Lower leg skin (tissue), 4 donors: ENCODE data around the gene SYT15B. TPM values are rescaled to one million over a fixed set of nuclear protein-coding genes. Genes with fewer than 3 reads are reported as not detected.
"Not testable (repeated sequence)": the region's sequence is repeated elsewhere in the genome, so short reads cannot be mapped to it uniquely, and the experiment has no call there.

ENCODE experiments used
- DNase-seq, 2 donors: peaks; one replicate each; pipeline ENCODE4 v3.0.0-alpha.2; 2019; ENCODE audit warnings: low spot score in 2 of 2
- H3K4me3 ChIP-seq: fragments of 200-600 bp; sonication (generic); 2 replicates; pipeline ENCODE4 v1.5.1; 2017; ENCODE audit warnings: mild to moderate bottlenecking, low read depth; ENCODE audit not compliant: poor library complexity, severe bottlenecking
- WGBS, 2 donors: methylation state at CpG; one replicate each; pipeline ENCODE4 v1.1.5; 2018; 5-methylcytosine and 5-hydroxymethylcytosine counted together
- intact Hi-C: fragments of 100-400 bp; cut with DNase I; formaldehyde crosslinking; loops from one replicate; pipeline ENCODE4 v1.15.0; 2023; ENCODE audit warnings: low total_unique reads
- total RNA-seq, 4 donors: library from RNA; depleted of rRNA; stranded (reverse); fragments of >200 nt; gene quantifications; one replicate each; pipeline ENCODE4 v1.1.0, GENCODE V29; 2016

SYT15B gene
- total RNA-seq, result 1 to 10 TPM; 1.3 to 3.0 (median 2.1) TPM

DNA sequence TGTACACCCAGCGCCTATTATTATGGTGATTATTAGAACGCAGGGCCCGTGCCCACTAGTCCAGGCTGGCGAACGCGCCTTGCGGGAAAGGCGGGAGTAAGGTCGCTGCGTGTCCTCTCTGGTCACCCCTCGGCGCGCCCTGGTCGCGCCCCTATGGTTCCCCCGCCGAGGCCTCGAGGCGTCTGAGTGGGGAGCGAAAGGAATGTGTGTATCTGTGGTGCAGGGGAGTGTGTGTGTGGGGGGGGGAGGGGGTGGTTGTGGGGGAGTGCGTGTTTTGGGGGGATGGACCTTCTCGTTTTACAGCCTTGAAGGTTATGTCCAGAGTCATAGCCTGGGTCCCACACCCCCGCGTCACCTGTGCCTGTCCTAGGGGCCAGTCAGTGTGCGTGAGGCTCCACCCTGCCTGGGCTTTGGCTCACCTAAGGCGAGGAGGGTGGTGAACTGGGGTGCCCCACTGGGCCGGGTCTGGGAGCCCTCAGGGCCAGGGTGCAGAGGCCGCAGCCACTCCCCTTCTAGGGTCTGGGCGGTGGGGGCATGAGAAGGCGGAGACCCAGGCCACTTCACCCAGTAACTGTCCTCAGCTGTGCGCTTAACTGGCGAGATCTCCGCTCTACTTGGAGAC, at the start of gene SYT15B:
Gene SYT15B (minus strand): TSS at position 39 of the 622 bp plus-strand sequence. CDS start 952 bp downstream, outside the sequence.
- DNase-seq, intact Hi-C loops, H3K4me3 ChIP-seq: not testable (repeated sequence)
- WGBS, 2 donors, result 66 to 73% methylated on average over 3 to 4 of the region's 33 CpGs

DNA sequence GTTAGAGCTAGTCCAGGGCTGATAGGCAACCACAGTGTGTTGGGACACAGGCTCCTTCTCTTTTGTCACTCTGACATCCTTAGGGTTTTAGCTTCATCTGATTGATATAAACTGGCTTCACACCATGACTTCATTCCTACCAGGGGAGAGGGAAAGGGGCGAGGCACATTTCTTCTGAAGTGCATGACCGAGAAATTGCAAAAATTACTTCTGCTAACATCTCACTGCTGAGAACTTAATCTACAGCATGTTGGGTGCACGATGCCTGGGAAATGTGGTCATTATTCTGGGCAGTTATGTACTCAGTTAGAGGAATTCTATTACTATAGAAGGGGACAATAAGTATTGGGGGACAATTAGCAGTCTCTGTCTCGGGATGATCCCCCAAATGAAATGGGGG, 16.2 kb upstream of the SYT15B start:
- WGBS, 2 donors, result 56% methylated on average over 3 of the region's 4 CpGs; no CpG with 5 or more reads in 1 of the 2 donors
- intact Hi-C loops, H3K4me3 ChIP-seq, DNase-seq: not testable (repeated sequence)

DNA sequence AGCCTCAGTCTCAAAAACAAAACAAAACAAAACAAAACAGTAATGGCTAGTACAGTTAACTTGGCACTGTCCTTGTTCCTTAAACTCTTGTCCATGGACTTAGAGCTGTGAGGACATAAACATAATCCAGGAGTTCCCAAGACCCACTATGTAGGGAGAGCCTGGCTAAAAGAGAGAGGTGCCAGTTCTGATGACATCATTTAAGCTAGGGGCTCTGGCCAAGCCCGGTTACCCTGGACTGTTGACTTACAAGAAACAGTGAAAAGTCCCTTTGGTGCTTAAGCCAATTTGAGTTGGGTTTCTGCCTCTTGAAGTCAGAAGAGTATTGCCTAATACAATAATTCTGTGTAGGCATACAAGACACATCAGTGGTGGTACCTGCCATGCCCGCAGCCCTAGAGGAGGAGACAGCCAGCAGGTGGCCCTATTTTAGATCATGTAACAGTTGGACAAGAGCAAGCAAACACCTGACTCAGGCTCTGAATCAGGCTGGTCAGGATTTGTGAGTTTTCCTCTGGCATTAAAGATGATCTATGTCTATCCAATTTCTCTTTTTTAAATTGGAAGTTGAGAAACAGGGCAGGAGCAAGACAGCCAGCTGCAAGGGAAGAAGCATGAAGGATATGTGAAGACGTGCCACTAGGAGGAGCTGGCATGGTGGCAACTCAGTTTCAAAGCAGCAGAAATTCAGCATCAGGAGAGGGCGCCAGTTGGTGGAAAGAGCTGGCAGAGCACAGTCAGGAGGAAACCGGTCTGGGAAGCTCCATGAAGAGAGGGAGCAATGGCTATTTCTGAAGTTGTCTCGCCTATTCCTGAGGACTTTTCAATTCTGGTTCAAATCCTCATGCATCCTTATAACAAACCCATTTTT, 12.2 kb upstream of the SYT15B start:
- H3K4me3 ChIP-seq, intact Hi-C loops: not testable (repeated sequence)
- WGBS, 2 donors, result 14 to 18% methylated on average over 4 of the region's 6 CpGs
- peak; percentile 43 to 83 for DNase-seq

DNA sequence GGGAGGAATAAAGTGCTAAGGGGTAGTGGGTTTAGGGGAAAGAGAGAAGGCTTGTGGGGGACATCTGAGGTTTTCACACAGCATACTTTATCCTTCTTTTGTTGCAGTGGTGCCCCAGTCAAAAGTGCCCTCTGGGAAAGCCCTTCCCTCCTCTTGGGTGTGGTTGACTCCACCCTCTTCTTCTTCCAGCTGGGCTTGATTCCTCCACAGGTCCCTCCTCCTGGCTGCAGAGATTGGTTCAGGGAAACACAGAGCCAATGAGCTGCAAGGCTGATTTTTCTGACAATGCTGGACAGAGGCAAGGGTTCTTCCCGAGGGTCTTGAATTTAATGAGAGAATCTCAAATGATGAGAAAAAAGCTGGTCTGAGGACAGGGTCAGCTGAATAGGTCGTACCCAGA, 7.4 kb upstream of the SYT15B start:
- DNase-seq, H3K4me3 ChIP-seq, intact Hi-C loops: not testable (repeated sequence)
- WGBS, 2 donors, result no CpG with 5 or more reads among the region's 2 CpGs

DNA sequence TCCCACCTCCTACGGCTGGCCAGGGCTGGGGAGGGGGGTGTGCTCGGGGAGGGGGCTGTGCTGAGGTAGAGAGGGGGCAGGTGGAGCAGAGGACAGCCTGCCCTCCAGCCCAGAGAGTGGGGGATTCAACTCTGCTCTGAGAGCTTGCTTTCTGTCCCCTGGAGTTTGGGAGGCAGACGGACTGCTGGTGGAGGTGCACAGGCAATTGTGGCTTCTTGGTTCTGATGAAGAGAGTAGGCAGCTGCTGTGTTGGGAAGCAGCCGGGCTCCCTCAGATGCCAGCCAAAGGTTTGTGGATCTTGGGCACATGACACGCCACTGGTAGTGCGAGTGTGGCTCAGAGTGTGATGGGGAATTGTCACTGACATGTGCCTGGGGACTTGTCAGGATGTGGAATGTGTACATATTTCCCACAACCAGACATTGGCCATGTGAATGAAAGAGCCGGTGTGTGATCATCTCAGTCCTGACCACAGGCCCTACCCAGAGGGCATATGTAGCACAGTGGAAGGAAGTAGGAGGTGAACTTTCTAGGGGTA, 5.3 kb upstream of the SYT15B start:
- intact Hi-C loops, result not testable (repeated sequence)
- peak in 1 of 2 donors; percentile 54 for DNase-seq

DNA sequence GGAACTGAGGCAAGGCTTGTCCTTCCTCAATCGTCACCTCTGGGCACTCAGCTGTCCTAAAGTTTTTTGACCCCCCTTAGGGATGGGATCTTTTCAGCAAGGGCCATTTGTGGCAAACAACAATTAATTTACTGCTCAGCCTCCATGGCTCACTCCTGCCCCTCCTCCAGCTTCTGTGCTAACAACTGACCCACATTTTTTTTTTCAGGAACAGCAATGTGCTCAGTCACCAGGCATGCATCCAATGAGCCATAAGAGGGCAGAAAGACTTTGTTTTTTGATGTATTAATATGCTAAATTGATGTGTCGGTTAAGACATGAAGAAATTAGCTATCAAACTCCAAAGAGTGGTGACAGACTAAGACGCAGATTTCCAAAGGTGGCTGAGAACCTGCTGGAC, 4.7 kb upstream of the SYT15B start:
- intact Hi-C loops, H3K4me3 ChIP-seq, DNase-seq: not testable (repeated sequence)
- WGBS, 2 donors, result 22 to 62% methylated on average over 1 to 2 of the region's 3 CpGs

More for the DNA sequence above, 5.3 kb upstream of the SYT15B start:
- WGBS, 2 donors, result 61 to 66% methylated on average over 3 of the region's 7 CpGs
- H3K4me3 ChIP-seq, result not testable (repeated sequence)

DNA sequence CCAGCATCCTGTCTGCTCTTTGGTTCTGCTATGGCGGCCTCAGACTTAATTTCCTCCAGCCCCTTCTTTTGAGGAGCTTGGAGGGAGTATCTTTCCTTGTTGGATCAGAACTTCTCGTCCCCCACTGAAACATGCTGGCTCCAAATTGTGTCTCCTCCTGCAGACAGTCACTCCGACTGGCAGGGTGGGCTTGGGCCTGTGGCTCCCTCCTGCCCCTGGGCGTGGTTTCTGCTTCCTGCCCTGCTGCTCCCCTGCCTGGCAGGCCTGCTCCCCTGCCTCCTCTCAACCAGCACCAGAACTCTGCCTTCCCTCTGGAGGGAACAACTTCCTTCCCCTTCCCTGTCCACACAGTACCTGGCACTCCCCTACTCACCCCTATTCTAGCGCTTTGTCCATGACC, 3.8 kb upstream of the SYT15B start:
- peak in 1 of 2 donors; percentile 77 for DNase-seq
- WGBS, 2 donors, result 67 to 68% methylated on average over 3 of the region's 5 CpGs
- intact Hi-C loops, H3K4me3 ChIP-seq: not testable (repeated sequence)

DNA sequence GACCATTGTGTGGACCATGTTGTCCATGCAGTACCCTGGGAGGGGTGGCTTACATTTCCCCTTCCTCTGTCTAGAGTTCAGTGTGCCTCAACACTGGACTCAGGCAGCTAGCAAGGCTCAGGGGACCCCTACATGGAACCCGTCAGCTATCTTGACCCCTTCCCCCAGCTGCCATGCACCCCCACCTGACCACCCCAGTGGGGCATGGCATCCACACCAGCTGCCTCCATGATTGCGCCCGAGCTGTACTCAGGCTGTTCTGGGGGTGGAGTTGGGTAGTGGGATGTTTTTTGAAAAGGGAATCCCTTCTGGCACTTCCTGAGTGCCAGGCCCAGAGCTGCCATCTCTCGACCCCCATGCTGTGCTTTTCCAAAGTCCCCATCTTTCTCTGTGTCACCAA, 1.8 kb upstream of the SYT15B start:
- H3K4me3 ChIP-seq, intact Hi-C loops, DNase-seq: not testable (repeated sequence)
- WGBS, 2 donors, result no CpG with 5 or more reads among the region's 4 CpGs

DNA sequence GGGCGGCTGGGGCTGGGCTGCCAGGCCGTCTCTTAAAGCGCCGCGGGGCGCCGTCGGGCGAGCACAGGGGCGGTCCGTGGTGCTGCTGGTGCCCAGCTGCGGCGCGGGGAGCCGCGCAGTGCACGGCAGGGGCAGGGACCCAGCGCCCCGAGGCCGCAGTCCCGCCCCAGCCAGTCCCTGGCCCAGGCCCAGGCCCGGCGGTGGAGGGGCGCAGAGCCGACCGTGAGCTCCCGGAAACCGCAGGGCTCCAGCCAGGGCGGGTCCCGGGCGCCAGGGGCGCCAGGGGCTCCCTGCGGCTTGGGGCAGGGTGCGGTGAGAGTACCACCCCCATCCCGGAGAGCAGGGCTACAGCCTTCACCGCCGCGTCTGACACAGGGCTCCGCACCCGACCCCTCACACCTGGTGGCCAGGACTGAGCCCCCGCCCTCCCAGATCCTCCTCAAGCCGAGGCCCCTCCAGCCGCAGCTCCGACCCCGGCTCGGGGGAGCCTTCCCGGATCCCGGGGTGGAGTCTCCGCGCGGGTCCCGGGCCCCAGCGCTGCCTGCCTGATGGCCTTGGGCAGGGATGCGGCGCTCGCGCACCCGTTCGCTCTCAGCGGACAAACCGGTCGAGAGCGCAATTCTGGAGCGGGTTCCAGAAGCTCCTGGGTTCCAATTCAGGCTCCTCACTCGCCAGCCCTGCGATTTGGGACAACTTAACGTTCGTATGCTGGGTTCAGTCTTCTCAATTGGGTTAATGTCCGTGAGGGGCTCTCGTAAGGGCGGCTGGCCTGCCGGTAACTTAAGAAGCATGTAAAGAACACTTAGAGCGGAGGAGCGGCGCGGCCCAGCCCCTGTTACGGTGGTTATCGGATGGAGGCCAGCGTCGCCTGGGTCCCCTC, 478 bp downstream of the SYT15B start:
- peak in 1 of 2 donors; percentile 37 for DNase-seq
- WGBS, 2 donors, result 9 to 24% methylated on average over 11 to 22 of the region's 80 CpGs
- intact Hi-C loops, H3K4me3 ChIP-seq: not testable (repeated sequence)

DNA sequence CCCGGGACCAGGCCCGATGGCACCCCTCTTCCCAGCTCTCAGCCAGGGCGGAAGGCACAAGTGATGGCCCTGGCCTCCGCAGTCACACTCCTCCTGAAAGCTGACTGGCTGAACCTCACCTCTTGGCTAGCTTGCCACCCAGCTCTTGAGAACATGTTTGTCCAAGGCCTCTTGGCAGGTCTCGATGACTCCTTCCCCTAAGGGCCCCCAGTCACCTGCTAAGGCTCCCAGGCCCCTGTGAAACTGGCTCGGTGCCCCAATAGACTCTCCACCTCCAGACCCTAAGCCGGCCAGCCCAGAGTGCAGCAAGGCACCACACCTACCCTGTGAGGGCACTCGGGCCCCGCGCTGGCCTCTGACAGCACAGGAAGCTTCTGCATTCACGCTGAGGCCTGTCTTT, 4.5 kb downstream of the SYT15B start:
- H3K4me3 ChIP-seq, intact Hi-C loops, DNase-seq: not testable (repeated sequence)
- WGBS, 2 donors, result no CpG with 5 or more reads among the region's 11 CpGs

DNA sequence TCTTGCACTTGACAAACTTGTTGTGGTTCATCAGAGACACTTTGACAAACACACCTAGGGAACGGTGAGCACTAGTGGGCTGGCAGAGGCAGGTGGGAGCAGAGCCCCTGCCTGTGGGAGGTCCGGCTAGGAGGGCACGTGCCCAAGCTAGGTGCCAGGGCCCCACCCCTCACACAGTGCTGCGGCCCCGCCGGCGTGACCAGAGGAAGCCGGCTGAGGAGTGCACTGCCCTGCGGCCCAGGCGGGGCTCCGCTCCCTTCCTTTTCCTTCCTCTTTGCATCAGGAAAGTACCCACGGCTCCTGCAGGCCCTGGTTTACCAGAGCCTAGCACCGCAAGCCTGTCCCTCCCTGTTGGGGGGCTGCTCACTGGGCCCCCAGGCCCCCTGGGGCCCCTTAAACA, 7.2 kb downstream of the SYT15B start:
- DNase-seq, intact Hi-C loops, H3K4me3 ChIP-seq: not testable (repeated sequence)
- WGBS, 2 donors, result no CpG with 5 or more reads among the region's 13 CpGs

DNA sequence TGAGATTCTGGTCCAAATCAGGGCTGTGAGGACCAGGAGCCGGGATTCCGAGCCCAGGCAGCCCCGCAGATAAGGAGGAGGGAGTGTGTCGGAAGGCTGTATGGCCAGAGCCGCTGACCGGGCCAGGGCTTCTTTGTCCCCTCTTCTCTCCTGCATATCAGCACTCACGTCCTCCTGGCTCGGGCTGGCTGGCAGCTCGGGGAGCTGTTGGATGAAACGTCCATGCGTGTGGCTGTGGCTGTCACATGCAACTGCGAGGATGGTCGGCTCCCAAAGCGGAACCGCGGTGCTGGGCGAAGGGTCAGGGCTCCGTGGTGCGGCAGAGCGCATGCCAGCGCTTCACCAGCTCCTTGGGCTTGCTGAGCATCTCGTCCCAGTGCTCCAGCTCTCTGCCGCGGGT, 9.5 kb downstream of the SYT15B start:
- DNase-seq, intact Hi-C loops, H3K4me3 ChIP-seq: not testable (repeated sequence)
- WGBS, 2 donors, result no CpG with 5 or more reads among the region's 24 CpGs

DNA sequence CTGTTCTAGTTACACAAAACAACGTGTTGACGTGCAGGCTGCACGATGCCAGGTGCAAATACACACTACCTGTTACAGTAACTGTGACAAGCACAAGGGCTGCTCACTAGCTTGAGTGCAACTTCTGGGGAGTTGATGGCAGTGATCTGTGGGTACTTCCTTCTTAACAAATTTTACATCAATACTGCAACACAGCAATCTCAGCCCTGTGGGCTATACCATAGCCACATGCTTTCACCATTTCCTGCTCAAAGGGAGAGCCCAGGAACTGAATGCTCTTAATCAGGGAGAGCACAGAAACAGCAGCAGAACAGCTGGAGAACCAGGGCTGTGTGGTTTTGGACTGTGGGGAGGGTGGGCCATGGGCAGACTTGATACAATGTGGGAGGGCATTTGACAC, 10.2 kb downstream of the SYT15B start:
- intact Hi-C loops, H3K4me3 ChIP-seq, DNase-seq: not testable (repeated sequence)
- 83% methylated on average over 2 of the region's 3 CpGs; no CpG with 5 or more reads in 1 of the 2 donors for WGBS, 2 donors

DNA sequence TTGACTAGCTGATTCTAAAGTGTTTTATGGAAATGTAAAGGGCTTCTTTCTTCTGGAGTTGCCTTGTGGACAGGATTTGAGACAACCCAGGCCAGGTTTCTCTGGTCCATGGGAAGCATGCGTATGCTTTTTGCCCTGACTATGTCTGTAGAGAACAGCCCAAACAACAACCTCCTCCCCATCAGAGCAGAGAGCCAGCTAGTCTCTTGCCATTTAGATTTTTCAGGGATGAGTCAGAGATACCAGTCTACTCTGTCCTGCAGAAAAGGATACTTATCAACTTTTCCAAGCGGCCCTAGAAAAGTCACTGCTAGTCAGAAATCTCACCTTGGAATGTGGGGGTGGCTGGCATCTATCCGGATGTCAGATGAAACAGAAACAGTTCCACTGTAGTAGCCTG, 11.6 kb downstream of the SYT15B start:
- intact Hi-C loops, H3K4me3 ChIP-seq, DNase-seq: not testable (repeated sequence)
- WGBS, 2 donors, result no CpG with 5 or more reads among the region's 3 CpGs
